HCT116 (cell line): ENCODE data around the gene KIF26B. TPM values are rescaled to one million over a fixed set of nuclear protein-coding genes. Genes with fewer than 3 reads are reported as not detected.

Experiments
- ATAC-seq: fragments of 200-7000 bp; cut with Tn5 transposase; 2 replicates; pipeline ENCODE4 v1.9.1; 2020; ENCODE audit warnings: mild to moderate bottlenecking, moderate library complexity
- BruUV-seq: library from RNA; stranded (reverse); fragments of 400-500 nt; replicated peaks from 2 replicates; lab custom pipeline; 2021; lab: Mats Ljungman, UMichigan
- CTCF ChIA-PET: fragments of 300-600 bp; sonication (Branson Sonifier 250); formaldehyde crosslinking; loops from one replicate; lab custom pipeline; 2021; ENCODE audit warnings: antibody characterized with exemption; lab: Charles Lee
- POLR2A ChIA-PET: fragments of 300-600, 350-600 bp; sonication (Branson Sonifier 250); formaldehyde crosslinking; loops from one replicate; lab custom pipeline; 2021; ENCODE audit warnings: antibody characterized with exemption; lab: Charles Lee
- RAD21 ChIA-PET, 2 experiments: fragments of 300-600 bp; sonication (Branson Sonifier 250); formaldehyde crosslinking; loops; one replicate each; lab custom pipeline; 2023; ENCODE audit warnings: low total read pairs in 2 of 2; ENCODE audit not compliant: uncharacterized antibody in 2 of 2, unreplicated experiment in 2 of 2, low non-redundant PET in 1 of 2; lab: Charles Lee
- DNase-seq: peaks from one replicate; pipeline ENCODE4 v3.0.0-alpha.2; 2010; ENCODE audit warnings: low read depth, low spot score
- H2AFZ ChIP-seq: fragments of 200-600 bp; shearing (Covaris generic), sonication (generic); 2 replicates; pipeline ENCODE4 v1.6.1; 2017; ENCODE audit warnings: low read depth, mixed run types, mixed read lengths, antibody characterized with exemption, low read length; ENCODE audit not compliant: poor library complexity, severe bottlenecking
- H3K27ac ChIP-seq: 2 replicates; pipeline ENCODE4 v1.5.1; 2012; ENCODE audit warnings: low read depth, low read length
- H3K27me3 ChIP-seq: fragments of 200-600 bp; sonication (generic); 2 replicates; pipeline ENCODE4 v1.6.1; 2016; ENCODE audit warnings: mixed run types, low read length, mixed read lengths; ENCODE audit not compliant: insufficient read depth
- H3K36me3 ChIP-seq, 2 experiments: fragments of 200-500 bp in 1 of 2; fragments of 200-600 bp in 1 of 2; sonication (Bioruptor generic) in 1 of 2; sonication (generic) in 1 of 2; 2 replicates each; pipeline versions ENCODE4 v1.5.1 to v1.6.1; 2014 to 2016; ENCODE audit warnings: low read length in 2 of 2, inconsistent platforms in 1 of 2, mixed read lengths in 1 of 2, mixed run types in 1 of 2; ENCODE audit not compliant: insufficient read depth in 2 of 2, control insufficient read depth in 1 of 2
- H3K4me1 ChIP-seq, 2 experiments: fragments of 200-600 bp in 1 of 2; sonication (generic) in 1 of 2; 2 replicates each; pipeline versions ENCODE4 v1.5.1 to v1.6.1; 2012 to 2017; ENCODE audit warnings: low read length in 2 of 2, inconsistent platforms in 1 of 2, mild to moderate bottlenecking in 1 of 2, mixed read lengths in 1 of 2, mixed run types in 1 of 2, moderate library complexity in 1 of 2; ENCODE audit not compliant: insufficient read depth in 2 of 2, control insufficient read depth in 1 of 2
- H3K4me2 ChIP-seq: fragments of 200-600 bp; sonication (generic); 2 replicates; pipeline ENCODE4 v1.6.1; 2017; ENCODE audit warnings: mixed run types, low read length, mixed read lengths
- H3K4me3 ChIP-seq, 2 experiments: fragments of 200-600 bp in 1 of 2; sonication (generic) in 1 of 2; replicated peaks in 1 of 2; 2 replicates each; pipeline ENCODE4 v1.5.1; 2011 to 2016; ENCODE audit warnings: low read length in 2 of 2, control low read depth in 1 of 2, low read depth in 1 of 2, mild to moderate bottlenecking in 1 of 2, mixed read lengths in 1 of 2, mixed run types in 1 of 2
- H3K79me2 ChIP-seq: fragments of 200-600 bp; sonication (generic); 2 replicates; pipeline ENCODE4 v1.6.1; 2017; ENCODE audit warnings: mild to moderate bottlenecking, mixed run types, low read length, moderate library complexity, mixed read lengths; ENCODE audit not compliant: insufficient read depth
- H3K9ac ChIP-seq: fragments of 200-600 bp; sonication (generic); 2 replicates; pipeline ENCODE4 v1.6.1; 2016; ENCODE audit warnings: low read length, mixed read lengths
- H3K9me2 ChIP-seq: fragments of 200-600 bp; sonication (generic), shearing (Covaris generic); 2 replicates; pipeline ENCODE4 v1.6.1; 2017; ENCODE audit warnings: mixed run types, mild to moderate bottlenecking, moderate library complexity; ENCODE audit not compliant: insufficient read depth
- H3K9me3 ChIP-seq, 2 experiments: fragments of 200-500 bp in 1 of 2; fragments of 200-600 bp in 1 of 2; sonication (Bioruptor generic) in 1 of 2; sonication (generic) in 1 of 2; 2 replicates each; pipeline ENCODE4 v1.6.1; 2014 to 2017; ENCODE audit warnings: low read length in 2 of 2, mixed read lengths in 2 of 2, inconsistent platforms in 1 of 2, low read depth in 1 of 2, mild to moderate bottlenecking in 1 of 2, mixed run types in 1 of 2, moderate library complexity in 1 of 2; ENCODE audit not compliant: control insufficient read depth in 1 of 2, insufficient read depth in 1 of 2
- H4K20me1 ChIP-seq: fragments of 200-600 bp; sonication (generic), shearing (Covaris generic); 2 replicates; pipeline ENCODE4 v1.6.1; 2017; ENCODE audit warnings: mixed run types, mild to moderate bottlenecking, moderate library complexity; ENCODE audit not compliant: insufficient read depth
- CBX3 ChIP-seq: IDR thresholded peaks from 2 replicates; pipeline ENCODE4 v1.6.1; 2012; ENCODE audit warnings: low read depth
- CEBPB ChIP-seq: IDR thresholded peaks from 2 replicates; pipeline ENCODE4 v1.6.1; 2012; ENCODE audit warnings: low read depth
- SP1 ChIP-seq: IDR thresholded peaks from 2 replicates; pipeline ENCODE4 v1.6.1; 2012; ENCODE audit warnings: low read depth
- TCF7L2 ChIP-seq: IDR thresholded peaks from 2 replicates; pipeline ENCODE4 v1.7.0; 2011; ENCODE audit warnings: borderline replicate concordance, inconsistent platforms; ENCODE audit not compliant: insufficient read depth, insufficient read length; ENCODE audit errors: extremely low read depth
- intact Hi-C: fragments of 100-400 bp; cut with micrococcal nuclease; formaldehyde crosslinking; loops from 2 replicates; pipeline ENCODE4 v1.10.0; 2022
- total RNA-seq: library from RNA; stranded (reverse); gene quantifications from one replicate; pipeline ENCODE4 v1.2.1, GENCODE V29; 2021; ENCODE audit not compliant: unreplicated experiment
- TF ChIP-seq, protein P1 (sequence below): IDR thresholded peaks from 2 replicates; pipeline ENCODE4 v1.6.1; 2012; ENCODE audit warnings: low read depth
- TF ChIP-seq, protein P2 (sequence below): IDR thresholded peaks from 2 replicates; pipeline ENCODE4 v1.6.1; 2012

Gene KIF26B
- total RNA-seq, 1 experiment from 2014 or later = 0.49 TPM

DNA sequence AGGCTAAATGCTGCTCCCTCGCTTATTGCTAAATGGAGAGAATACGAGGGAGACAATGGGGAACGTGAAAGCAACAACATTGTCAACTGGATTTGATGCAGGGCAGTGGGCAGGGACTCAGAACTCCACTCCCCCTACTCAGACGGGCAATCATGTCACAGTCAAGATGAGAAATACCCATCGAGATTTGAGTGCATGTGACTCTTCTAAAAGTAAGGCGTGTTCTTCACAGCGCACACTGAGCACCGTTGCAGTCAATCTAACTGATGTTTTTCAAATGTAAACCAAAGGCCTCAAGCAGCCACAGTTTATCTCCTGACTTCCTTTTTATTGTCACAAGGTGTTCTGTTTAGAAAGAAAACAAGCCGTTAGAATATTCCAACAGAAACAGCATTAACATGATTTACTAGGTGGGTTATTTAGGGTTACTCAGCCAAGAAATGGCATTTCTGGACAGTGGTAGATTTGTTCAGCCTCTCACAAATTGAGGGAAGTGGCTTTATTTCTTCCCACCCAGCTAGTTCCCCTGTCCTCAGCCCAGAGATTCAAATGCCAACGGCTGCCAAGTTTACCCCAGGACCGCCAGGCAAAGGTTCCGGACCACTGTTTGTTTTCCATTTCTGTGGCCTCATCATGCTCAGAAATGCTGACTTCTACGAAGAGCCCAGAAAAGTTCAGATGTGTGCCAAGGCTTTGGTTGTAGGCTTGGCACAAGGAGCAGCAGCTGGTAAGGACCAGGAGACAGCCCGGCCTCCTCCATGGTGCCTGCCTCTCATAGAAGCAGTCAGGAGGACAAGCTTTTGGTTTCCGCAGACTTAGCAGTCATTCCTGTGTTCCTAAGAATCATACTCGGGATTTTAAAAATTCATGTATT is 171.4 kb downstream of the KIF26B start:
- DNase-seq = no peak
- Histone ChIP-seq H4K20me1 (no peaks in the 10 kb centered on the region), H3K4me1 (no peaks in the 10 kb centered on the region), H3K27me3 (no peaks in the 10 kb centered on the region)
- ChIA-PET CTCF (no interaction called here), RAD21 (no interaction called here)
- TF ChIP-seq, protein P1, sequence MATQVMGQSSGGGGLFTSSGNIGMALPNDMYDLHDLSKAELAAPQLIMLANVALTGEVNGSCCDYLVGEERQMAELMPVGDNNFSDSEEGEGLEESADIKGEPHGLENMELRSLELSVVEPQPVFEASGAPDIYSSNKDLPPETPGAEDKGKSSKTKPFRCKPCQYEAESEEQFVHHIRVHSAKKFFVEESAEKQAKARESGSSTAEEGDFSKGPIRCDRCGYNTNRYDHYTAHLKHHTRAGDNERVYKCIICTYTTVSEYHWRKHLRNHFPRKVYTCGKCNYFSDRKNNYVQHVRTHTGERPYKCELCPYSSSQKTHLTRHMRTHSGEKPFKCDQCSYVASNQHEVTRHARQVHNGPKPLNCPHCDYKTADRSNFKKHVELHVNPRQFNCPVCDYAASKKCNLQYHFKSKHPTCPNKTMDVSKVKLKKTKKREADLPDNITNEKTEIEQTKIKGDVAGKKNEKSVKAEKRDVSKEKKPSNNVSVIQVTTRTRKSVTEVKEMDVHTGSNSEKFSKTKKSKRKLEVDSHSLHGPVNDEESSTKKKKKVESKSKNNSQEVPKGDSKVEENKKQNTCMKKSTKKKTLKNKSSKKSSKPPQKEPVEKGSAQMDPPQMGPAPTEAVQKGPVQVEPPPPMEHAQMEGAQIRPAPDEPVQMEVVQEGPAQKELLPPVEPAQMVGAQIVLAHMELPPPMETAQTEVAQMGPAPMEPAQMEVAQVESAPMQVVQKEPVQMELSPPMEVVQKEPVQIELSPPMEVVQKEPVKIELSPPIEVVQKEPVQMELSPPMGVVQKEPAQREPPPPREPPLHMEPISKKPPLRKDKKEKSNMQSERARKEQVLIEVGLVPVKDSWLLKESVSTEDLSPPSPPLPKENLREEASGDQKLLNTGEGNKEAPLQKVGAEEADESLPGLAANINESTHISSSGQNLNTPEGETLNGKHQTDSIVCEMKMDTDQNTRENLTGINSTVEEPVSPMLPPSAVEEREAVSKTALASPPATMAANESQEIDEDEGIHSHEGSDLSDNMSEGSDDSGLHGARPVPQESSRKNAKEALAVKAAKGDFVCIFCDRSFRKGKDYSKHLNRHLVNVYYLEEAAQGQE = no peak
- no peak for TF ChIP-seq TCF7L2
- TF ChIP-seq, protein P2, sequence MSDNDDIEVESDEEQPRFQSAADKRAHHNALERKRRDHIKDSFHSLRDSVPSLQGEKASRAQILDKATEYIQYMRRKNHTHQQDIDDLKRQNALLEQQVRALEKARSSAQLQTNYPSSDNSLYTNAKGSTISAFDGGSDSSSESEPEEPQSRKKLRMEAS = no peak
- no peak for TF ChIP-seq CBX3
- TF ChIP-seq CEBPB = no peak
- no peak for TF ChIP-seq SP1
- TF ChIP-seq, all 23 proteins: peak for 0
- Histone ChIP-seq H3K9me2 (no peaks in the 10 kb centered on the region), H3K4me2 (no peak overlapping the region), H3K9ac (no peak overlapping the region), H3K36me3 (no peaks in the 10 kb centered on the region), H3K79me2 (no peaks in the 10 kb centered on the region), H3K4me3 (no peak overlapping the region), H2AFZ (no peak overlapping the region), H3K9me3 (no peaks in the 10 kb centered on the region), H3K27ac (no peak overlapping the region)
- intact Hi-C loops = no loop called here
- POLR2A ChIA-PET = no interaction called here
- ATAC-seq = no peak
- no TSS peak for BruUV-seq
